Transverse colon (tissue), 4 donors: Measurements from ENCODE around the gene TMED3. TPM values are rescaled to one million over a fixed set of nuclear protein-coding genes. Genes with fewer than 3 reads are reported as not detected.
A peak's percentile ranks its signal among the peaks of the same experiment; 100 is the strongest.

Source experiments
- DNase-seq: peaks from one replicate; pipeline ENCODE4 v3.0.0-alpha.2; 2019
- H3K27ac ChIP-seq, 4 donors: fragments of 200-600 bp; sonication (generic); 2 replicates each; pipeline ENCODE4 v1.5.1; 2016 to 2018; ENCODE audit warnings: inconsistent platforms in 4 of 4
- H3K27me3 ChIP-seq: fragments of 200-600 bp; sonication (generic); 2 replicates; pipeline ENCODE4 v1.5.1; 2017; ENCODE audit warnings: inconsistent platforms
- H3K36me3 ChIP-seq, 4 donors: fragments of 200-600 bp; sonication (generic); 2 replicates each; pipeline ENCODE4 v1.5.1; 2017 to 2019; ENCODE audit warnings: inconsistent platforms in 4 of 4
- H3K4me1 ChIP-seq, 4 donors: fragments of 200-600 bp; sonication (generic); 2 replicates each; pipeline ENCODE4 v1.5.1; 2017 to 2020; ENCODE audit warnings: inconsistent platforms in 4 of 4
- H3K4me3 ChIP-seq, 4 donors: fragments of 200-600 bp; sonication (generic); 1 replicate in 1 of 4; 2 replicates in 3 of 4; pipeline versions ENCODE4 v1.5.1 to v1.6.1; 2017 to 2019; ENCODE audit warnings: inconsistent platforms in 4 of 4
- H3K9me3 ChIP-seq, 2 donors: fragments of 200-600 bp; sonication (generic); 2 replicates each; pipeline ENCODE4 v1.5.1; 2017 to 2019; ENCODE audit warnings: inconsistent platforms in 2 of 2
- EP300 ChIP-seq: sonication (generic); formaldehyde crosslinking; IDR thresholded peaks from one replicate; pipeline ENCODE4 v1.6.1; 2017; ENCODE audit warnings: antibody characterized with exemption, low read depth
- POLR2A ChIP-seq: fragments of 450-650 bp; IDR thresholded peaks from one replicate; pipeline ENCODE4 v1.6.1; 2016; ENCODE audit warnings: antibody characterized with exemption, mild to moderate bottlenecking, moderate library complexity
- POLR2AphosphoS5 ChIP-seq, 3 donors: sonication (generic); formaldehyde crosslinking; IDR thresholded peaks; one replicate each; pipeline ENCODE4 v1.6.1; 2016; ENCODE audit warnings: antibody characterized with exemption in 3 of 3
- WGBS, 2 donors: methylation state at CpG; one replicate each; pipeline ENCODE4 v1.1.5; 2018; ENCODE audit warnings: low coverage in 1 of 2; 5-methylcytosine and 5-hydroxymethylcytosine counted together
- in situ Hi-C, 4 donors: fragments of 200-750 bp; cut with MboI; loops; one replicate each; pipeline versions ENCODE4 v1.15.0 to v1.15.1; 2017; ENCODE audit warnings: low sequenced_read_pairs in 3 of 4, low pct_ligation_motif_present in 1 of 4, low pct_unique_long_range_greater_than_20kb in 1 of 4
- intact Hi-C: fragments of 100-400 bp; cut with DNase I; formaldehyde crosslinking; loops from one replicate; pipeline ENCODE4 v1.15.1; 2023; ENCODE audit warnings: low total_unique reads
- total RNA-seq, 4 donors: library from RNA; depleted of rRNA; stranded (reverse); fragments of >200 nt; gene quantifications; one replicate each; pipeline ENCODE4 v1.1.0, GENCODE V29; 2016
- TF ChIP-seq, protein P1 (sequence below), 5 experiments: fragments of 200-600 bp in 3 of 5; fragments of 450-650 bp in 2 of 5; sonication (generic) in 3 of 5; IDR thresholded peaks; 1 replicate in 2 of 5; 2 replicates in 3 of 5; pipeline ENCODE4 v1.5.1; 2016 to 2017; ENCODE audit warnings: antibody characterized with exemption in 5 of 5, inconsistent platforms in 3 of 5, mild to moderate bottlenecking in 2 of 5, moderate library complexity in 1 of 5

TMED3 gene
- total RNA-seq, result 10 to 100 TPM; 12.7 to 68.9 (median 41.0) TPM

DNA sequence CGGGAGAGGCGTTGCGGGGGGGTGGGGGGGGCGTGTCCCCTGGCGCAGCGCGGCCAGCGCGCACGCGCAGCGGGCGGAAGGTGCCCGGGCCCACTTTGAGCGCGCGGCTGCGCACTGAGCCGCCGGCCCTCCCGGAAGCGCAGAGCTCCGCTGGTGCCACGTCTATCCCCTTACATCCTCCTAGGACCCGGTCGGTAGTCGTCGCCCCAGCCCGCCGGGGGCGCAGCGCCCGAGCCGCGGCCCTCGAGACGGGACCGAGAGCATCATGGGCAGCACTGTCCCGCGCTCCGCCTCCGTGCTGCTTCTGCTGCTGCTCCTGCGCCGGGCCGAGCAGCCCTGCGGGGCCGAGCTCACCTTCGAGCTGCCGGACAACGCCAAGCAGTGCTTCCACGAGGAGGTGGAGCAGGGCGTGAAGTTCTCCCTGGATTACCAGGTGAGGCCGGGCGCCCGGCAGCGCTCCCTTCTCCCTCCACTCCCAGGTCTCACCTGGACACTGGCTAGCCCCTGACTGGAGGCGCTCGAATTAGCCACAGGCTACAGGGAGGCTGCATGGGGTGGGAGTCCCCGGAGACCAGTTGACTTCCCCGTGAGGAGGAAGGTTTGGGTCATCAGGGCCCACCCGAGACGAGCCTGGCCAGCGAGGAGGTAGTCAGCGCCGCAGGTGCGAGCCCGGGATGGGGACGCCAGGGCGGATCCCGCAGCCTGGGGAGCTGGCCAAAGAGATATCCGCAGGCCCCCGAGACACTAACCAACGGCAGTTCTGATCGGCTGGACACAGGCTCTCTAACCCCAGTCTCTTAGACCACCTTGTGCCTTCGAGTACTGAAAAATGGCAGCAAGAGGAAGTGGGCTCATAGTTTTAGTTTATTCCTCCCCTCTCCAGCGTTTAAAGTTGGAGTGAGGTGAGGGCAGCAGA, at the start of gene TMED3:
Gene TMED3 (plus strand): TSS at position 128 of the 916 bp plus-strand sequence. CDS start 138 bp downstream, at position 266.
- intact Hi-C loops (no loop called here), in situ Hi-C loops (no loop called here)
- Histone ChIP-seq H3K4me3 (peak within 1 kb of the TSS; percentile 55 to 67 (median 63)), H3K27me3 (peaks cover 14% of the 10 kb centered on the region), H3K27ac (peak within 1 kb of the TSS; percentile 27 to 78 (median 46)), H3K4me1 (peaks cover 2 to 14% (median 9%) of the 10 kb centered on the region in 4 donors), H3K36me3 (peaks cover 0 to 17% (median 4%) of the 10 kb centered on the region in 4 donors), H3K9me3 (no peaks in the 10 kb centered on the region)
- peak; percentile 79 for DNase-seq
- TF ChIP-seq POLR2A (no peak), EP300 (no peak), POLR2AphosphoS5 (IDR thresholded peaks at IDR 0.05) (peak in 2 of 3 donors; percentile 40 to 66)
- TF ChIP-seq, protein P1, sequence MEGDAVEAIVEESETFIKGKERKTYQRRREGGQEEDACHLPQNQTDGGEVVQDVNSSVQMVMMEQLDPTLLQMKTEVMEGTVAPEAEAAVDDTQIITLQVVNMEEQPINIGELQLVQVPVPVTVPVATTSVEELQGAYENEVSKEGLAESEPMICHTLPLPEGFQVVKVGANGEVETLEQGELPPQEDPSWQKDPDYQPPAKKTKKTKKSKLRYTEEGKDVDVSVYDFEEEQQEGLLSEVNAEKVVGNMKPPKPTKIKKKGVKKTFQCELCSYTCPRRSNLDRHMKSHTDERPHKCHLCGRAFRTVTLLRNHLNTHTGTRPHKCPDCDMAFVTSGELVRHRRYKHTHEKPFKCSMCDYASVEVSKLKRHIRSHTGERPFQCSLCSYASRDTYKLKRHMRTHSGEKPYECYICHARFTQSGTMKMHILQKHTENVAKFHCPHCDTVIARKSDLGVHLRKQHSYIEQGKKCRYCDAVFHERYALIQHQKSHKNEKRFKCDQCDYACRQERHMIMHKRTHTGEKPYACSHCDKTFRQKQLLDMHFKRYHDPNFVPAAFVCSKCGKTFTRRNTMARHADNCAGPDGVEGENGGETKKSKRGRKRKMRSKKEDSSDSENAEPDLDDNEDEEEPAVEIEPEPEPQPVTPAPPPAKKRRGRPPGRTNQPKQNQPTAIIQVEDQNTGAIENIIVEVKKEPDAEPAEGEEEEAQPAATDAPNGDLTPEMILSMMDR (IDR thresholded peaks at IDR 0.05), result peak in 1 of 5 experiments; percentile 4
- 2 to 17% methylated on average over 1 to 41 of the region's 76 CpGs for WGBS, 2 donors

- no peak overlapping the region for H3K4me3 ChIP-seq
- no peaks in the 10 kb centered on the region for H3K4me1 ChIP-seq
- H3K27me3 ChIP-seq, result peaks cover 10% of the 10 kb centered on the region
- intact Hi-C loops (no loop called here), in situ Hi-C loops (no loop called here)
- H3K36me3 ChIP-seq, result no peaks in the 10 kb centered on the region
- TF ChIP-seq EP300, result no peak
- TF ChIP-seq POLR2AphosphoS5 (IDR thresholded peaks at IDR 0.05), result no peak
- no peak for TF ChIP-seq POLR2A
- TF ChIP-seq, protein P1 (IDR thresholded peaks at IDR 0.05), result no peak
- no peak for DNase-seq
- no peaks in the 10 kb centered on the region for H3K9me3 ChIP-seq
- 81 to 100% methylated on average over 1 of the region's 1 CpG for WGBS, 2 donors
- H3K27ac ChIP-seq, result no peak overlapping the region
These were observed 49.1 kb upstream of the TMED3 start for GRCh38 chr15:79261836-79262235.

- peaks cover 15% of the 10 kb centered on the region for H3K27me3 ChIP-seq
- 68 to 90% methylated on average over 4 of the region's 4 CpGs for WGBS, 2 donors
- TF ChIP-seq, protein P1 (IDR thresholded peaks at IDR 0.05), result no peak
- TF ChIP-seq POLR2AphosphoS5 (IDR thresholded peaks at IDR 0.05) (no peak), EP300 (no peak), POLR2A (no peak)
- intact Hi-C loops, result no loop called here
- no peaks in the 10 kb centered on the region for H3K36me3 ChIP-seq
- H3K4me3 ChIP-seq, result no peak overlapping the region
- no peak overlapping the region for H3K27ac ChIP-seq
- H3K4me1 ChIP-seq, result no peaks in the 10 kb centered on the region
- in situ Hi-C loops, result no loop called here
- no peak for DNase-seq
- H3K9me3 ChIP-seq, result no peaks in the 10 kb centered on the region
These were observed 45.7 kb upstream of the TMED3 start for GRCh38 chr15:79265167-79265566.

- intact Hi-C loops, result no loop called here
- Histone ChIP-seq H3K36me3 (no peaks in the 10 kb centered on the region), H3K9me3 (no peaks in the 10 kb centered on the region), H3K27ac (no peak overlapping the region), H3K4me3 (no peak overlapping the region), H3K27me3 (peaks cover 15% of the 10 kb centered on the region), H3K4me1 (no peaks in the 10 kb centered on the region)
- no peak for DNase-seq
- TF ChIP-seq POLR2AphosphoS5 (IDR thresholded peaks at IDR 0.05) (no peak), POLR2A (no peak), EP300 (no peak)
- TF ChIP-seq, protein P1 (IDR thresholded peaks at IDR 0.05), result no peak
- in situ Hi-C loops, result no loop called here
- WGBS, 2 donors, result 67 to 70% methylated on average over 2 to 3 of the region's 3 CpGs
These were observed 44.8 kb upstream of the TMED3 start for GRCh38 chr15:79265987-79266579.
